GM23248 (cell line): ENCODE results near the gene IGFN1. TPM values are rescaled to one million over a fixed set of nuclear protein-coding genes. Genes with fewer than 3 reads are reported as not detected.

Experiments
- DNase-seq: peaks from one replicate; pipeline ENCODE4 v3.0.0-alpha.2; 2015
- H2AFZ ChIP-seq: fragments of 200-600 bp; sonication (generic); 2 replicates; pipeline ENCODE4 v1.6.1; 2016; ENCODE audit warnings: antibody characterized with exemption
- H3F3A ChIP-seq: fragments of 200-600 bp; sonication (generic); 2 replicates; pipeline ENCODE4 v1.6.1; 2016; ENCODE audit warnings: mild to moderate bottlenecking, antibody characterized with exemption, mixed run types; ENCODE audit not compliant: insufficient read depth
- H3K27ac ChIP-seq: fragments of 200-600 bp; sonication (generic); 2 replicates; pipeline ENCODE4 v1.5.1; 2016; ENCODE audit warnings: mild to moderate bottlenecking
- H3K27me3 ChIP-seq: fragments of 200-600 bp; sonication (generic); replicated peaks from 2 replicates; pipeline ENCODE4 v1.6.1; 2016; ENCODE audit warnings: mild to moderate bottlenecking; ENCODE audit not compliant: insufficient read depth
- H3K36me3 ChIP-seq: fragments of 200-600 bp; sonication (generic); 2 replicates; pipeline ENCODE4 v1.6.1; 2016; ENCODE audit warnings: low read depth, mild to moderate bottlenecking
- H3K4me1 ChIP-seq: fragments of 200-600 bp; sonication (generic); 2 replicates; pipeline ENCODE4 v1.6.1; 2016; ENCODE audit warnings: mild to moderate bottlenecking; ENCODE audit not compliant: insufficient read depth
- H3K4me2 ChIP-seq: fragments of 200-600 bp; sonication (generic); one replicate; pipeline ENCODE4 v1.6.1; 2016; ENCODE audit warnings: mild to moderate bottlenecking; ENCODE audit not compliant: unreplicated experiment
- H3K4me3 ChIP-seq: fragments of 200-600 bp; sonication (generic); 2 replicates; pipeline ENCODE4 v1.5.1; 2016; ENCODE audit warnings: mild to moderate bottlenecking
- H3K79me2 ChIP-seq: fragments of 200-600 bp; sonication (generic); 2 replicates; pipeline ENCODE4 v1.6.1; 2016; ENCODE audit warnings: mild to moderate bottlenecking; ENCODE audit not compliant: insufficient read depth
- H3K9ac ChIP-seq: fragments of 200-600 bp; sonication (generic); 2 replicates; pipeline ENCODE4 v1.6.1; 2016; ENCODE audit warnings: mild to moderate bottlenecking
- H3K9me2 ChIP-seq: fragments of 200-600 bp; sonication (generic); 2 replicates; pipeline ENCODE4 v1.6.1; 2016; ENCODE audit warnings: mixed run types, mild to moderate bottlenecking, moderate library complexity; ENCODE audit not compliant: insufficient read depth
- H3K9me3 ChIP-seq: fragments of 200-600 bp; sonication (generic); one replicate; pipeline ENCODE4 v1.6.1; 2017; ENCODE audit warnings: low read depth
- H4K20me1 ChIP-seq: fragments of 200-600 bp; sonication (generic); 2 replicates; pipeline ENCODE4 v1.6.0; 2016; ENCODE audit not compliant: insufficient read depth
- EZH2 ChIP-seq: fragments of 200-600 bp; sonication (generic); IDR thresholded peaks from 2 replicates; pipeline ENCODE4 v1.6.1; 2018; ENCODE audit warnings: antibody characterized with exemption, mild to moderate bottlenecking; ENCODE audit not compliant: insufficient read depth, poor library complexity, severe bottlenecking
- EZH2phosphoT487 ChIP-seq: fragments of 200-600 bp; sonication (generic); IDR thresholded peaks from 2 replicates; pipeline ENCODE4 v1.6.1; 2018; ENCODE audit warnings: antibody characterized with exemption, moderate library complexity, mild to moderate bottlenecking, low read depth; ENCODE audit not compliant: insufficient read depth
- WGBS, 2 experiments: methylation state at CpG; one replicate each; pipeline ENCODE4 v1.1.6; 2015 to 2017; ENCODE audit warnings: low lambda C conversion rate in 2 of 2, low coverage in 1 of 2; ENCODE audit errors: missing lambda C conversion rate in 2 of 2; 5-methylcytosine and 5-hydroxymethylcytosine counted together
- in situ Hi-C: fragments of 300-500 bp; cut with MboI; formaldehyde crosslinking; loops from 2 replicates; pipeline ENCODE4 v1.15.0; 2020
- polyA plus RNA-seq: library from polyadenylated mRNA; unstranded; fragments of >200 nt; fragmentation: Nextera tagmentation; extraction: Ambion mirVana; gene quantifications from 2 replicates; pipeline ENCODE4 v1.2.1, GENCODE V29; 2016
- total RNA-seq: library from RNA; depleted of rRNA; stranded (reverse); fragments of >200 nt; shearing (Covaris generic); gene quantifications from 2 replicates; pipeline ENCODE4 v1.2.3, GENCODE V29; 2014

IGFN1 gene
- total and polyA plus RNA-seq, 2 experiments from 2014 or later = not detected

DNA sequence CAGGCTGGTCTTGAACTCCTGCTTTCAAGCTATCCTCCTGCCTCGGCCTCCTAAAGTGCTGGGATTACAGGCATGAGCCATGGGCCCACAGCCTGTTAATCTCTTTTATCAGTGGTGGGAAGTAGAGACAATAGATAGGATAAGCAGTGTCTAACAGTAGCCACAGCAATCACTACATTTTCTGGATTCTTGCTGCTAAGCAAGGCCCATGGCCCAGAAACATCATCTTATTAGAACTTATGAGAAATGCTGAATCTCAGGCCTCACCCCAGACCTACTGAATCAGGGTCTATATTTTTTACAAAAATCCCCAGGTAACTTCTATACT, 29.7 kb downstream of the IGFN1 start:
- 100% methylated on average over 1 of the region's 1 CpG for WGBS, 2 experiments
- Histone ChIP-seq H3K9me2 (no peaks in the 10 kb centered on the region), H3K4me2 (no peak overlapping the region), H3K36me3 (no peaks in the 10 kb centered on the region), H3F3A (no peaks in the 10 kb centered on the region), H3K9me3 (no peaks in the 10 kb centered on the region), H3K27ac (no peak overlapping the region), H4K20me1 (no peaks in the 10 kb centered on the region), H2AFZ (no peak overlapping the region), H3K4me1 (0 out of 2 replicates have a peak, but pooled peaks cover 6% of the 10 kb centered on the region), H3K9ac (no peak overlapping the region), H3K4me3 (no peak overlapping the region), H3K27me3 (no peaks in the 10 kb centered on the region), H3K79me2 (no peaks in the 10 kb centered on the region)
- DNase-seq = no peak
- no peak for TF ChIP-seq EZH2
- TF ChIP-seq EZH2phosphoT487 = no peak
- in situ Hi-C loops = no loop called here

DNA sequence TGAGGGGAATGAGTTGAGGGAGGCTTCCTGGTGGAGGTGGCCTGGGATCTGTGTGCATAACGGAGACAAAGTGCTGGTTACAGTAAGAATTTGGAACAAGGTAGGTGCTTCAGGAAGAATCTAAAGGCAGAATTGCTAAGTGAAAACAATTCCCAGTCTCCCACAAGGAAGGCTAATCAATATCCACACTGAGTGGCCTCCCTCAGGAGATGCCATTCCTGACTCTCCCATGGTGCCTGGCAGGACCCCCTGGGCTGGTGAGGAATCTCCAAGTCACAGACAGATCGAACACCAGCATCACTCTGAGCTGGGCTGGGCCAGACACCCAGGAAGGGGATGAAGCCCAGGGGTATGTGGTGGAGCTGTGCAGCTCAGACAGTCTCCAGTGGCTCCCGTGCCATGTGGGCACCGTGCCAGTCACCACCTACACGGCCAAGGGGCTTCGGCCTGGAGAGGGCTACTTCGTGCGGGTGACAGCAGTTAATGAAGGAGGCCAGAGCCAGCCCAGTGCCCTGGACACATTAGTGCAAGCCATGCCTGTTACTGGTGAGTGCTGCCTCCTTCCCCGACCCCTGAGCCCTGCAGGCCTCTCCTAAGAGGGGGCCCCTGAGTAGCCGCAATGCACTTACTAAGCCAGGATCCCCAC, 30.7 kb downstream of the IGFN1 start:
- Histone ChIP-seq H2AFZ (no peak overlapping the region), H3F3A (no peaks in the 10 kb centered on the region), H3K4me1 (0 out of 2 replicates have a peak, but pooled peaks cover 6% of the 10 kb centered on the region), H3K9me3 (no peaks in the 10 kb centered on the region), H4K20me1 (no peaks in the 10 kb centered on the region), H3K27ac (no peak overlapping the region), H3K4me3 (no peak overlapping the region), H3K9ac (no peak overlapping the region), H3K36me3 (no peaks in the 10 kb centered on the region), H3K27me3 (no peaks in the 10 kb centered on the region), H3K4me2 (no peak overlapping the region), H3K79me2 (no peaks in the 10 kb centered on the region), H3K9me2 (no peaks in the 10 kb centered on the region)
- in situ Hi-C loops = no loop called here
- DNase-seq = no peak
- 72 to 75% methylated on average over 10 of the region's 10 CpGs for WGBS, 2 experiments
- TF ChIP-seq EZH2phosphoT487 (no peak), EZH2 (no peak)

DNA sequence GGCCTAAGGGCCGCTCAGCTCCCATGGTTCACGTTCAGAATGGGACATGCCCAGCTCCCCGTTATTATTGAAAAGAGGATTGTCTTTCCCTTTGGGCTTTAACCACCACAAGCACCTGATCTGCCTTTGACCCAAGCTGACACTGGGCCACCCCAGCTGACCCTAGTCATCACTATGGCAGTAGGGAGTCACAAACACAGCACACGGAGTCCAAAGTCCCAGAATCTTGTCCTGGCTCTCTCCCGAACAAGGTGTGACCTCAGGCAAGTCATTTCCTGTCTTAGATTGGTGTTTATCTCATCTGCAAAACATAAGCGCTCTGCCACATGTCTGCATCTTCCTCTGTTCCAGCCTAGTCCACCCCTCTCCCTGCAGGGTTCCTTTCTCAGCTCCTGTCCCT, 31.5 kb downstream of the IGFN1 start:
- in situ Hi-C loops = no loop called here
- TF ChIP-seq EZH2 = no peak

DNA sequence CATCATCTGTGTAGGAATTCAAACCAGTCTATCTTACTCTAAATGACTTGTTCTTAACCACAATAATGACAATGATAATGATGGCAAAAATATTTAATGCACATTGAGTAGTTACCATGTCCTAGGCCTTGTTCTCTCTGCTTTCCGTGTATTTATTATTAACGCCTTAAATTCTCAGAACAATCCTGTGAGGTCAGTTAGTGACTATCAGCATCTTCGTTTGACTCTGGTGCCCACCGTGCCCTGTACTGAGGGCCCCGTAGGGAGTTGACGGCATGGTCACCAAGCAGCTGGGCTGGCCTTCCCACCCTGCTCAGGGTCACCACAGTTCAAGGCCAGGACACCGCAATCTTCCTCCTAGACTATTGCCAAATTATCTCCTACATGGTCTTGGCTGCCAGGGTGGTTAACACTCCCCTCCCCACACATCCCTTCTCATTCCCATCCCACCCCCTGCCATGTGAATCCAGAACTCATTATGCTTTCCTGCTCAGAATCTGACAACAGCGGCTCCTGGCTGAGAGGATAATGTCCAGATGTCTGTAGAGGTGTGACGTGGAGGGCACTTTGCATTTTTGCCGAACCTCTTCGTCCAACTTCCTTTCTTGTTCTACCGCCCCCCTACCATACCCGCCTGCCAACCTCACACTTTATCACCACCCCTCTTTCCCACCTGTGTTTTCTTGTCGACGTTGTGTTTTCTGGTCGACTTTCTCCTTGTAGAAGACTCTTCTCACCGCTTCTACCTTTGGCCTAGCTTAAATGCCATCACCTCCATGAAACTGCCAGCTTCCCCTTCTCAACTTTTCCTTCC, 33.4 kb downstream of the IGFN1 start:
- H3K4me2 ChIP-seq = no peak overlapping the region
- H3K27me3 ChIP-seq = no peaks in the 10 kb centered on the region
- WGBS, 2 experiments = 78 to 84% methylated on average over 15 to 17 of the region's 17 CpGs
- H3F3A ChIP-seq = peaks cover 3% of the 10 kb centered on the region; the same call in 1 of the 2 replicates
- no peaks in the 10 kb centered on the region for H3K9me3 ChIP-seq
- H3K9ac ChIP-seq = no peak overlapping the region
- no peak overlapping the region for H2AFZ ChIP-seq
- no peaks in the 10 kb centered on the region for H3K9me2 ChIP-seq
- no peak for TF ChIP-seq EZH2
- no peak for TF ChIP-seq EZH2phosphoT487
- H4K20me1 ChIP-seq = no peaks in the 10 kb centered on the region
- peaks cover 7% of the 10 kb centered on the region for H3K4me1 ChIP-seq
- no peaks in the 10 kb centered on the region for H3K79me2 ChIP-seq
- H3K27ac ChIP-seq = no peak overlapping the region
- no peak overlapping the region for H3K4me3 ChIP-seq
- in situ Hi-C loops = no loop called here
- DNase-seq = no peak
- no peaks in the 10 kb centered on the region for H3K36me3 ChIP-seq

More for the DNA sequence above, 31.5 kb downstream of the IGFN1 start:
- no peaks in the 10 kb centered on the region for H4K20me1 ChIP-seq
- no peaks in the 10 kb centered on the region for H3F3A ChIP-seq
- no peak overlapping the region for H3K4me3 ChIP-seq
- H3K9me3 ChIP-seq = no peaks in the 10 kb centered on the region
- no peak overlapping the region for H3K27ac ChIP-seq
- H3K36me3 ChIP-seq = no peaks in the 10 kb centered on the region
- no peak for DNase-seq
- H3K9me2 ChIP-seq = no peaks in the 10 kb centered on the region
- no peak overlapping the region for H3K9ac ChIP-seq
- 89% methylated on average over 6 of the region's 6 CpGs for WGBS, 2 experiments
- H3K4me2 ChIP-seq = no peak overlapping the region
- H3K4me1 ChIP-seq = 0 out of 2 replicates have a peak, but pooled peaks cover 6% of the 10 kb centered on the region
- H3K27me3 ChIP-seq = no peaks in the 10 kb centered on the region
- no peaks in the 10 kb centered on the region for H3K79me2 ChIP-seq
- no peak overlapping the region for H2AFZ ChIP-seq
